H9 (cell line): ENCODE data around the gene SFRP5. TPM values are rescaled to one million over a fixed set of nuclear protein-coding genes. Genes with fewer than 3 reads are reported as not detected.

Experiments
- DNase-seq: peaks from one replicate; pipeline ENCODE4 v3.0.0-alpha.2; 2017
- H2AFZ ChIP-seq: one replicate; pipeline ENCODE4 v1.6.1; 2013; ENCODE audit warnings: mild to moderate bottlenecking, low read length, control low read depth, moderate library complexity
- H2AK5ac ChIP-seq: 2 replicates; pipeline ENCODE4 v1.6.1; 2013; ENCODE audit warnings: low read length, control low read depth, mixed read lengths; ENCODE audit not compliant: insufficient read length
- H2BK120ac ChIP-seq: one replicate; pipeline ENCODE4 v1.6.1; 2013; ENCODE audit warnings: low read depth, mild to moderate bottlenecking, low read length, control low read depth, inconsistent platforms; ENCODE audit not compliant: poor library complexity, severe bottlenecking
- H2BK12ac ChIP-seq: 2 replicates; pipeline ENCODE4 v1.6.1; 2013; ENCODE audit warnings: low read length, control low read depth, mixed read lengths, low read depth; ENCODE audit not compliant: insufficient read length
- H2BK15ac ChIP-seq: 2 replicates; pipeline ENCODE4 v1.6.1; 2013; ENCODE audit warnings: low read depth, low read length, control low read depth
- H2BK20ac ChIP-seq: one replicate; pipeline ENCODE4 v1.6.1; 2013; ENCODE audit warnings: low read depth, mild to moderate bottlenecking, low read length, control low read depth, inconsistent platforms; ENCODE audit not compliant: poor library complexity, severe bottlenecking
- H2BK5ac ChIP-seq: 2 replicates; pipeline ENCODE4 v1.6.1; 2013; ENCODE audit warnings: low read length, control low read depth, mixed read lengths; ENCODE audit not compliant: insufficient read length
- H3K14ac ChIP-seq: 2 replicates; pipeline ENCODE4 v1.6.1; 2013; ENCODE audit warnings: low read length, control low read depth; ENCODE audit not compliant: insufficient read depth
- H3K18ac ChIP-seq: 2 replicates; pipeline ENCODE4 v1.6.1; 2013; ENCODE audit warnings: low read depth, mild to moderate bottlenecking, mixed read lengths, low read length, control low read depth; ENCODE audit not compliant: insufficient read length
- H3K23ac ChIP-seq: 2 replicates; pipeline ENCODE4 v1.6.1; 2013; ENCODE audit warnings: low read length, control low read depth, mixed read lengths, low read depth; ENCODE audit not compliant: insufficient read length
- H3K23me2 ChIP-seq: 2 replicates; pipeline ENCODE4 v1.6.1; 2013; ENCODE audit warnings: low read depth, mild to moderate bottlenecking, mixed read lengths, low read length, control low read depth; ENCODE audit not compliant: insufficient read length, poor library complexity, severe bottlenecking
- H3K27ac ChIP-seq: 2 replicates; pipeline ENCODE4 v1.5.1; 2013; ENCODE audit warnings: low read length, control low read depth, mixed read lengths, low read depth; ENCODE audit not compliant: insufficient read length
- H3K27me3 ChIP-seq: 2 replicates; pipeline ENCODE4 v1.6.1; 2013; ENCODE audit warnings: low read length, control low read depth, inconsistent platforms; ENCODE audit not compliant: insufficient read depth
- H3K4ac ChIP-seq: 2 replicates; pipeline ENCODE4 v1.6.1; 2013; ENCODE audit warnings: low read depth, mild to moderate bottlenecking, control low read depth, inconsistent platforms, low read length, moderate library complexity
- H3K4me1 ChIP-seq: 2 replicates; pipeline ENCODE4 v1.6.1; 2013; ENCODE audit warnings: low read length, control low read depth, inconsistent platforms; ENCODE audit not compliant: insufficient read depth
- H3K4me2 ChIP-seq: 2 replicates; pipeline ENCODE4 v1.6.1; 2013; ENCODE audit warnings: low read length, control low read depth, mixed read lengths; ENCODE audit not compliant: insufficient read length, insufficient read depth
- H3K56ac ChIP-seq: 2 replicates; pipeline ENCODE4 v1.6.1; 2013; ENCODE audit warnings: low read depth, mild to moderate bottlenecking, mixed read lengths, low read length, control low read depth; ENCODE audit not compliant: insufficient read length
- H3K79me1 ChIP-seq: 2 replicates; pipeline ENCODE4 v1.6.1; 2013; ENCODE audit warnings: low read depth, mild to moderate bottlenecking, moderate library complexity, low read length, control low read depth, inconsistent platforms; ENCODE audit not compliant: insufficient read depth, poor library complexity, severe bottlenecking
- H3K79me2 ChIP-seq: 2 replicates; pipeline ENCODE4 v1.6.1; 2013; ENCODE audit warnings: low read length, control low read depth, inconsistent platforms; ENCODE audit not compliant: insufficient read depth
- H3K9ac ChIP-seq: 2 replicates; pipeline ENCODE4 v1.6.1; 2013; ENCODE audit warnings: low read length, control low read depth, mixed read lengths; ENCODE audit not compliant: insufficient read length; ENCODE audit errors: extremely low read depth
- H3K9me3 ChIP-seq: one replicate; pipeline ENCODE4 v1.6.1; 2013; ENCODE audit warnings: low read depth, low read length, inconsistent platforms; ENCODE audit not compliant: control insufficient read depth
- H3T11ph ChIP-seq: one replicate; pipeline ENCODE4 v1.6.1; 2013; ENCODE audit warnings: mild to moderate bottlenecking, low read length, control low read depth, inconsistent platforms
- H4K20me1 ChIP-seq: one replicate; pipeline ENCODE4 v1.6.1; 2013; ENCODE audit not compliant: control insufficient read depth, insufficient read length, insufficient read depth
- H4K5ac ChIP-seq: 2 replicates; pipeline ENCODE4 v1.6.1; 2013; ENCODE audit warnings: low read depth, mild to moderate bottlenecking, mixed read lengths, low read length, control low read depth; ENCODE audit not compliant: insufficient read length
- H4K8ac ChIP-seq: replicated peaks from 2 replicates; pipeline ENCODE4 v1.6.1; 2013; ENCODE audit warnings: low read length, control low read depth, mixed read lengths, low read depth; ENCODE audit not compliant: insufficient read length
- H4K91ac ChIP-seq: 2 replicates; pipeline ENCODE4 v1.6.1; 2013; ENCODE audit warnings: low read depth, mild to moderate bottlenecking, moderate library complexity, mixed read lengths, low read length, control low read depth; ENCODE audit not compliant: insufficient read length
- H3K27ac Mint-ChIP-seq, 3 experiments: 2 replicates in 2 of 3; 3 replicates in 1 of 3; pipeline ENCODE4 v1.8.0; 2020 to 2021; ENCODE audit warnings: mixed read lengths in 3 of 3, mild to moderate bottlenecking in 1 of 3, moderate library complexity in 1 of 3
- H3K27me3 Mint-ChIP-seq: 2 replicates; pipeline ENCODE4 v1.8.0; 2021; ENCODE audit warnings: low read depth, mild to moderate bottlenecking, moderate library complexity, mixed read lengths
- H3K36me3 Mint-ChIP-seq, 3 experiments: 2 replicates in 2 of 3; 3 replicates in 1 of 3; pipeline ENCODE4 v1.8.0; 2020 to 2021; ENCODE audit warnings: low read depth in 3 of 3, mixed read lengths in 3 of 3; ENCODE audit not compliant: insufficient read depth in 1 of 3
- H3K4me1 Mint-ChIP-seq, 2 experiments: 2 replicates each; pipeline ENCODE4 v1.8.0; 2020; ENCODE audit warnings: mixed read lengths in 2 of 2
- H3K4me3 Mint-ChIP-seq, 2 experiments: 2 replicates in 1 of 2; 3 replicates in 1 of 2; pipeline ENCODE4 v1.8.0; 2020 to 2021; ENCODE audit warnings: mild to moderate bottlenecking in 2 of 2, mixed read lengths in 2 of 2, moderate library complexity in 1 of 2
- H3K9me3 Mint-ChIP-seq, 2 experiments: 2 replicates in 1 of 2; 3 replicates in 1 of 2; pipeline ENCODE4 v1.8.0; 2020; ENCODE audit warnings: mild to moderate bottlenecking in 2 of 2, mixed read lengths in 2 of 2, moderate library complexity in 1 of 2
- WGBS: extraction: QIAGEN DNeasy Blood & Tissue Kit; methylation state at CpG from one replicate; pipeline ENCODE4 v1.1.7; 2013; ENCODE audit warnings: missing lambda C conversion rate, low lambda C conversion rate, mixed read lengths; ENCODE audit not compliant: insufficient read length; ENCODE audit errors: extremely low coverage; 5-methylcytosine and 5-hydroxymethylcytosine counted together
- total RNA-seq: library from RNA; stranded (reverse); gene quantifications from 2 replicates; pipeline ENCODE4 v1.2.1, GENCODE V29; 2021
- TF ChIP-seq, protein P1 (sequence below): fragments of 200-600 bp; sonication (generic); conservative IDR thresholded peaks from 3 replicates; pipeline ENCODE4 v1.8.0; 2021; ENCODE audit warnings: antibody characterized with exemption, mild to moderate bottlenecking

Gene SFRP5
- total RNA-seq, 1 experiment from 2014 or later, result 1.7 TPM

DNA sequence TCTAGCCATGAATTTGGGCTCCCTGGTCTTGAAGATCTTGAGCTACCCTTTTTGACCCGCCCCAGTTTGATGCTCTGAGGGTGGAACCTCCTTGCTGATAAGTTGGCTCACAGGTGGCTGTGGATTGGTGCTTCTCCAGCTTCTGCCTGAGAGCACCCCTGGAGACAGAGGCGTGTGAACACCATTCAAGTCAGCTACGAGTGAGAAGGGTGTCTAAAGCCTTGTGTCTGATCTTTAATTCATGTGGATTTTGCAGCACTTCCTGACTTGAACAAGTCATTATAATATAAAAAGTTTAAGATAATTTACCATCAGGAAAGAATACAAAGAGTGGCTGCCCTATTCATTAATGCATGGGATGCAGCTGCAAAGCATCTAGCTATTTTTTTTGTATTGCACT is 40.2 kb upstream of the SFRP5 start:
- Histone ChIP-seq H2BK15ac (no peak overlapping the region), H3K4me2 (no peak overlapping the region), H3K79me1 (no peaks in the 10 kb centered on the region), H4K20me1 (no peaks in the 10 kb centered on the region), H3T11ph (no peak overlapping the region), H3K4me1 (no peaks in the 10 kb centered on the region), H2BK20ac (no peak overlapping the region), H3K23me2 (no peaks in the 10 kb centered on the region), H3K4ac (no peak overlapping the region), H4K91ac (no peak overlapping the region), H3K9ac (no peak overlapping the region), H3K79me2 (no peaks in the 10 kb centered on the region), H3K27ac (no peak overlapping the region), H4K8ac (no peak overlapping the region), H3K23ac (no peak overlapping the region), H2AFZ (no peak overlapping the region), H2BK12ac (no peak overlapping the region), H4K5ac (no peak overlapping the region), H3K14ac (no peak overlapping the region), H2BK120ac (no peak overlapping the region), H2AK5ac (no peak overlapping the region), H3K9me3 (no peaks in the 10 kb centered on the region), H3K18ac (no peak overlapping the region), H2BK5ac (no peak overlapping the region), H3K56ac (no peak overlapping the region), H3K27me3 (no peaks in the 10 kb centered on the region)
- WGBS, result no CpG with 5 or more reads among the region's 3 CpGs
- no peak for DNase-seq
- TF ChIP-seq, protein P1, sequence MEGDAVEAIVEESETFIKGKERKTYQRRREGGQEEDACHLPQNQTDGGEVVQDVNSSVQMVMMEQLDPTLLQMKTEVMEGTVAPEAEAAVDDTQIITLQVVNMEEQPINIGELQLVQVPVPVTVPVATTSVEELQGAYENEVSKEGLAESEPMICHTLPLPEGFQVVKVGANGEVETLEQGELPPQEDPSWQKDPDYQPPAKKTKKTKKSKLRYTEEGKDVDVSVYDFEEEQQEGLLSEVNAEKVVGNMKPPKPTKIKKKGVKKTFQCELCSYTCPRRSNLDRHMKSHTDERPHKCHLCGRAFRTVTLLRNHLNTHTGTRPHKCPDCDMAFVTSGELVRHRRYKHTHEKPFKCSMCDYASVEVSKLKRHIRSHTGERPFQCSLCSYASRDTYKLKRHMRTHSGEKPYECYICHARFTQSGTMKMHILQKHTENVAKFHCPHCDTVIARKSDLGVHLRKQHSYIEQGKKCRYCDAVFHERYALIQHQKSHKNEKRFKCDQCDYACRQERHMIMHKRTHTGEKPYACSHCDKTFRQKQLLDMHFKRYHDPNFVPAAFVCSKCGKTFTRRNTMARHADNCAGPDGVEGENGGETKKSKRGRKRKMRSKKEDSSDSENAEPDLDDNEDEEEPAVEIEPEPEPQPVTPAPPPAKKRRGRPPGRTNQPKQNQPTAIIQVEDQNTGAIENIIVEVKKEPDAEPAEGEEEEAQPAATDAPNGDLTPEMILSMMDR, result no peak
- Mint-ChIP-seq H3K36me3 (no peaks in the 10 kb centered on the region), H3K9me3 (no peaks in the 10 kb centered on the region), H3K4me3 (no peak overlapping the region), H3K27ac (no peak overlapping the region), H3K27me3 (peaks cover 3% of the 10 kb centered on the region; the same call in 1 of the 2 replicates), H3K4me1 (peaks cover 3 to 9% of the 10 kb centered on the region in 2 experiments; a peak in 3 of 4 replicates)
